Measurements from ENCODE around the gene CACNB2.

- TF ChIP-seq CTCF (IDR thresholded peaks at IDR 0.05; ENCODE audit: low read depth, low read length) (no peak), EZH2phosphoT487 (IDR thresholded peaks at IDR 0.05; ENCODE audit: low read depth) (no peak)
Observed at GRCh38 chr10:18223898-18224297, 83.7 kb downstream of the CACNB2 start.
